Calu3 (cell line): ENCODE data around the gene GRIA4. TPM values are rescaled to one million over a fixed set of nuclear protein-coding genes. Genes with fewer than 3 reads are reported as not detected.

ENCODE experiments used
- BruUV-seq: library from RNA; stranded (reverse); fragments of 400-500 nt; replicated peaks from 2 replicates; lab custom pipeline; 2021; lab: Mats Ljungman, UMichigan
- CTCF ChIA-PET: fragments of 300-600 bp; sonication (Branson Sonifier 250); formaldehyde crosslinking; loops from one replicate; lab custom pipeline; 2022; ENCODE audit warnings: antibody characterized with exemption; lab: Charles Lee
- DNase-seq: peaks from one replicate; pipeline ENCODE4 v3.0.0; 2022
- H3K27ac Mint-ChIP-seq: one replicate; pipeline ENCODE4 v1.8.0; 2022; ENCODE audit warnings: mixed read lengths; ENCODE audit not compliant: unreplicated experiment
- H3K27me3 Mint-ChIP-seq: one replicate; pipeline ENCODE4 v1.8.0; 2022; ENCODE audit warnings: mixed read lengths; ENCODE audit not compliant: unreplicated experiment
- H3K36me3 Mint-ChIP-seq: one replicate; pipeline ENCODE4 v1.8.0; 2022; ENCODE audit warnings: mild to moderate bottlenecking, moderate library complexity, mixed read lengths; ENCODE audit not compliant: insufficient read depth, unreplicated experiment
- H3K4me1 Mint-ChIP-seq: one replicate; pipeline ENCODE4 v1.8.0; 2022; ENCODE audit warnings: mild to moderate bottlenecking, low read depth, mixed read lengths; ENCODE audit not compliant: unreplicated experiment
- H3K4me3 Mint-ChIP-seq: one replicate; pipeline ENCODE4 v1.8.0; 2022; ENCODE audit warnings: mild to moderate bottlenecking, low read depth, moderate library complexity, mixed read lengths; ENCODE audit not compliant: unreplicated experiment
- H3K9me3 Mint-ChIP-seq: one replicate; pipeline ENCODE4 v1.8.0; 2022; ENCODE audit warnings: low read depth, mixed read lengths; ENCODE audit not compliant: unreplicated experiment
- intact Hi-C: fragments of 100-400 bp; cut with micrococcal nuclease; formaldehyde crosslinking; loops from one replicate; pipeline ENCODE4 v1.10.0; 2022; ENCODE audit not compliant: unreplicated experiment
- total RNA-seq: library from RNA; stranded (reverse); gene quantifications from 2 replicates; pipeline ENCODE4 v1.2.3, GENCODE V29; 2022
- TF ChIP-seq, protein P1 (sequence below): fragments of 200-600 bp; IDR thresholded peaks from one replicate; pipeline ENCODE4 v1.8.0; 2022; ENCODE audit warnings: antibody characterized with exemption; ENCODE audit not compliant: unreplicated experiment

The GRIA4 gene
- total RNA-seq, 1 experiment from 2014 or later = not detected

DNA sequence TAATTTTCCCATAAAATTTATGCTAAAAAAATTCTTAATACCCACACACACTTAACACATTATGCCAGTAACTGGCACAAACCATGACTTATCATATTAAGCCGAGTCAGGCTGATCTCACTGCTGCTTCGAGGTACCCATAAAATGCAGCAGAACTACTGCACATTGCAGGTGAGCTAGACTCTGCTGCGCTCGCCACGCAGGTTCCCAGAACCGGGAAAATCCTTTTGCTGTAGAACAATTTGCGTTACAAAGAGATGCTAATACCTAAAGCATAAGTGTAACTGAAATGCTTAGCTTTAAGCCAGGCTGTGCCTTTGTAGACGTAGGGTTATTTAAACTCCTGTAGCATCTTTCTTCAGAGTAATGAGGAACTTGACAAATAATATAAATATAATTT lies 211.9 kb downstream of the GRIA4 start:
- CTCF ChIA-PET = no interaction called here
- no TSS peak for BruUV-seq
- no peak overlapping the region for H3K4me3 Mint-ChIP-seq
- intact Hi-C loops = no loop called here
- no peak for DNase-seq
- H3K4me1 Mint-ChIP-seq = no peaks in the 10 kb centered on the region
- no peaks in the 10 kb centered on the region for H3K36me3 Mint-ChIP-seq
- no peak overlapping the region for H3K27ac Mint-ChIP-seq
- TF ChIP-seq, protein P1, sequence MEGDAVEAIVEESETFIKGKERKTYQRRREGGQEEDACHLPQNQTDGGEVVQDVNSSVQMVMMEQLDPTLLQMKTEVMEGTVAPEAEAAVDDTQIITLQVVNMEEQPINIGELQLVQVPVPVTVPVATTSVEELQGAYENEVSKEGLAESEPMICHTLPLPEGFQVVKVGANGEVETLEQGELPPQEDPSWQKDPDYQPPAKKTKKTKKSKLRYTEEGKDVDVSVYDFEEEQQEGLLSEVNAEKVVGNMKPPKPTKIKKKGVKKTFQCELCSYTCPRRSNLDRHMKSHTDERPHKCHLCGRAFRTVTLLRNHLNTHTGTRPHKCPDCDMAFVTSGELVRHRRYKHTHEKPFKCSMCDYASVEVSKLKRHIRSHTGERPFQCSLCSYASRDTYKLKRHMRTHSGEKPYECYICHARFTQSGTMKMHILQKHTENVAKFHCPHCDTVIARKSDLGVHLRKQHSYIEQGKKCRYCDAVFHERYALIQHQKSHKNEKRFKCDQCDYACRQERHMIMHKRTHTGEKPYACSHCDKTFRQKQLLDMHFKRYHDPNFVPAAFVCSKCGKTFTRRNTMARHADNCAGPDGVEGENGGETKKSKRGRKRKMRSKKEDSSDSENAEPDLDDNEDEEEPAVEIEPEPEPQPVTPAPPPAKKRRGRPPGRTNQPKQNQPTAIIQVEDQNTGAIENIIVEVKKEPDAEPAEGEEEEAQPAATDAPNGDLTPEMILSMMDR = no peak
- peaks cover 3% of the 10 kb centered on the region for H3K9me3 Mint-ChIP-seq
- no peaks in the 10 kb centered on the region for H3K27me3 Mint-ChIP-seq

DNA sequence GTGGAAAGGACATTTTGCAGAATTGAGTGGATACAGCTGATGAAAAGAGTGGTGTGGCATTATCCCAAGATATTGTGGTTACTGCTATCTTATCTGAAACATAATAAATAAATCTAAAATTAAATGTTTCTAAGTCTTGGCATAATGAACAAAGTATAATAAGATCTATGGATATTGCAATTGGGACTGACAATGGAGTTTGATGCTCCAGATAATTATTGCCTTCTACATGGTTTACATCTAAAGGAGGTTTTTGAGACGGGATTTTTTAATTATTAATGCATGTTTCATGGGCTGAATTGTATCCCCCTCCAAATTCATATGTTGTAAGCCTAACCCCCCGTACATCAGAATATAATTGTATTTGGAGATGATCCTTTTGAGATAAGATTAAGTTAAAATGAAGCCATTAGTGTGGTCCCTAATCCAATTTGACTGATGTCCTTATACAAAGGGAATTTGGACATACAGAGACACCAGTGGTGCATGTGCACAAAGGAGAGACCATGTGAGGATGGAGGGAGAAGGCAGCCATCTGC lies 213.7 kb downstream of the GRIA4 start:
- Mint-ChIP-seq H3K27ac (no peak overlapping the region), H3K9me3 (no peaks in the 10 kb centered on the region), H3K27me3 (no peaks in the 10 kb centered on the region), H3K4me3 (no peak overlapping the region), H3K4me1 (no peaks in the 10 kb centered on the region), H3K36me3 (no peaks in the 10 kb centered on the region)
- TF ChIP-seq, protein P1 = no peak
- CTCF ChIA-PET = no interaction called here
- DNase-seq = no peak
- BruUV-seq = no TSS peak
- intact Hi-C loops = no loop called here

DNA sequence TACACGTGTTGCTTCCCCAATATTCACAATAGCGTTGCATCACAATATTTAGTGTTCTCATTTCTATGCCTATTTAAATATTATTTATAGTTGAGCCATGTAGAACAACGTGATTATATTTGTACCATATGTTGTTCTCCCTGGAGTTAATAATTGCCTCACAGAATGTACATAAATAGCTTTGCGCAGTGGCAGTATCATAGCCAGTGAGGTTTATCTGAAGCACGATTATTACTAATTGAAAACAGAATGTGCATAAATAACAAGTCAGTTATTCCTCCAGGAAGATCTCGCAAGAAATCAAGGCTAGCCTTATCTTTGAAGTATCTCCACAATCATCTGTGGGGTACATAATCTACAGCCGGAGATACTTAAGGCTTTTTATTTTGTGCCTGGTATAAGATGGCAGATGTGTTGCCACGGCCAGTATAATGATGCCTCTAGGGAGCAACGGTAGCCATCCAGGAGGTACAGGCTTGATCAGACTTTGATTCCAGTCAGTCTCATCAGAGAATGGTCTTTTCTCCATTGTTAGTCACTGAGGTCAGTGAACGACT lies 214.7 kb downstream of the GRIA4 start:
- H3K27me3 Mint-ChIP-seq = no peaks in the 10 kb centered on the region
- intact Hi-C loops = no loop called here
- H3K9me3 Mint-ChIP-seq = no peaks in the 10 kb centered on the region
- H3K4me1 Mint-ChIP-seq = no peaks in the 10 kb centered on the region
- CTCF ChIA-PET = no interaction called here
- H3K36me3 Mint-ChIP-seq = no peaks in the 10 kb centered on the region
- no peak overlapping the region for H3K27ac Mint-ChIP-seq
- no peak overlapping the region for H3K4me3 Mint-ChIP-seq
- no peak for DNase-seq
- TF ChIP-seq, protein P1 = no peak
- BruUV-seq = no TSS peak

DNA sequence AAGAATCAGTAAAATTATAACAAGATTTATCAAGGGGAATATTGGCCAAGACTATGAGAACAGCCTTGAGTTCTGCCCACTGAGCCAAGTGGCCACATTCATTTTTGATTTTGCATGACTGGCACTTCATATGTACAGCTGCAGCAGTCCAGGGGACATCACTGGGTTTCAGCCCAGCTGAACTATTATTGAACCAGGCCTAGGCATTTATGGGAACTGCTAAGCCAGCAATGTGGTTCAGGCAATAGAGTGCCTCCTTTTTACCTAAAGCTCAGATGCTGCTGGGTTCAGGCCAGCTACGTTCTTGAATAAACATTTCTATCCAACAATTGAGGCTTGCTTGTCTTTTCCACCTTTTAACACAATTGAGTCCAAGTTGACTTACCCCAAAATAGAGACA lies 215.3 kb downstream of the GRIA4 start:
- CTCF ChIA-PET = no interaction called here
- H3K4me3 Mint-ChIP-seq = no peak overlapping the region
- intact Hi-C loops = no loop called here

More for the DNA sequence above, 215.3 kb downstream of the GRIA4 start:
- BruUV-seq = no TSS peak
- Mint-ChIP-seq H3K4me1 (no peaks in the 10 kb centered on the region), H3K36me3 (no peaks in the 10 kb centered on the region), H3K9me3 (no peaks in the 10 kb centered on the region), H3K27me3 (no peaks in the 10 kb centered on the region), H3K27ac (no peak overlapping the region)
- DNase-seq = no peak
- TF ChIP-seq, protein P1 = no peak
